ENCODE results near the gene KPNA2.
"Not testable (repeated sequence)": the region's sequence is repeated elsewhere in the genome, so short reads cannot be mapped to it uniquely, and the experiment has no call there.

Gene KPNA2

DNA sequence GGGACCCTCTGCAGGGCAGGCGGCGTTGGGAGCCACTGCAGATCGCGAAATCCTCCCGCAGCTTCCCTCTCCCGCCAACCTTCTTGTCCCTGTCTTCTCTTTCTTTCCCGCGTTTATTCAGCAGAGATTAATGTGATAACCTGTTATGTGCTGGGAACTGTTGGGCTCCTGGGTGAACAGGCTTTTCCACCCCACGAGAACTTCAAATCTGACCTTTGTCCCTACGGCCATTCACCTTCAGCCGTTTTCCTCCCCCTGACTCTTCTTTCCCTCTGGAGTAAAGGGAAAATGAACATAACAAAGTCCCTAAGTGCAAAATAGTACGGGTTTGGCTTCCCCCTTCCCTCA is 15.2 kb upstream of the KPNA2 start:
- DNase-seq: no peak

DNA sequence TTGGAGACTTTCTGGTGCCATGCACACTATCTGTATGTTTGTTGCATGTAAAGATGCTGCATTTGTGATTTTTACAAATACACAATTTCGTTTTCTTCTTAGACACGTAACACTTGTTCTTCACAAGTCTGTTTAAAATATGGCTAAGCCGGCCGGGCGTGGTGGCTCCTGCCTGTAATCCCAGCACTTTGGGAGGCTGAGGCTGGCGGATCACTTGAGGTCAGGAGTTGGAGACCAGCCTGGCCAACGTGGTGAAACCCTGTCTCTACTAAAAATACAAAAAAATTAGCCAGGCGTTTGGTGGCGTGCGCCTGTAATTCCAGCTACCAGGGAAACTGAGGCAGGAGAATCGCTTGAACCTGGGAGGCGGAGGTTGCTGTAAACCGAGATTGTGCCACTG is 14.7 kb upstream of the KPNA2 start:
- not testable (repeated sequence) for DNase-seq

DNA sequence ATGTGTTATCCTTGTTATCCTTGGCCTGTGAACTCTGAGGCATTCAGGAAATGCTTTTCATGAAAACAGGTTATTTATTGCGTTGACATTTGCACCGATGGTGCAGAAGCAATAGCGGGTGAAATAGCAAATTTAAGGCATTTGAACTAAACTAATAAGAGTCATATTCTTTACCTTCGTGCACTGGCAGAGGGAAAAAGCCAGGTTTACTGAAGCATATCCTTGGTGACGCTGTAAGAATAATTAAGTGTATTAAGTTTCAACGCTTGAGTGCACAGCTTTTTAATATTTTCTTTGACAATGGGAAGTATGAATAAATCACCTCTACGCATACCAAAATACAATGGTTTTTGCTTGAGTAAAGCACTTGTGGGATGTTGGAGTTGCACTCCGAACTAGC is 13.6 kb upstream of the KPNA2 start:
- DNase-seq: no peak

DNA sequence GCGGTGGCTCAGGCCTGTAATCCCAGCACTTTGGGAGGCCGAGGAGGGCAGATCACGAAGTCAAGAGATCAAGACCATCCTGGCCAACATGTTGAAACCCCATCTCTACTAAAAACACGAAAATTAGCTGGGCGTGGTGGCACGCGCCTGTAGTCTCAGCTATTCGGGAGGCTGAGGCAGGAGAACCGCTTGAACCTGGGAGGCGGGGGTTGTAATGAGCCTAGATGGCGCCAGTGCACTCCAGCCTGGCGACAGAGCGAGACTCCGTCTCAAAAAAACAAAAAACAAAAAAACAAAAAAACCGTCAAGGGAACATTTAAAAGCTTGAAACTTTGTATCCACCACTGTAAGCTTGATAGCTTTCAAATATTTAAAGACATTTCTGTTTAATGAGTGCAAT is 13.0 kb upstream of the KPNA2 start:
- DNase-seq: not testable (repeated sequence)

DNA sequence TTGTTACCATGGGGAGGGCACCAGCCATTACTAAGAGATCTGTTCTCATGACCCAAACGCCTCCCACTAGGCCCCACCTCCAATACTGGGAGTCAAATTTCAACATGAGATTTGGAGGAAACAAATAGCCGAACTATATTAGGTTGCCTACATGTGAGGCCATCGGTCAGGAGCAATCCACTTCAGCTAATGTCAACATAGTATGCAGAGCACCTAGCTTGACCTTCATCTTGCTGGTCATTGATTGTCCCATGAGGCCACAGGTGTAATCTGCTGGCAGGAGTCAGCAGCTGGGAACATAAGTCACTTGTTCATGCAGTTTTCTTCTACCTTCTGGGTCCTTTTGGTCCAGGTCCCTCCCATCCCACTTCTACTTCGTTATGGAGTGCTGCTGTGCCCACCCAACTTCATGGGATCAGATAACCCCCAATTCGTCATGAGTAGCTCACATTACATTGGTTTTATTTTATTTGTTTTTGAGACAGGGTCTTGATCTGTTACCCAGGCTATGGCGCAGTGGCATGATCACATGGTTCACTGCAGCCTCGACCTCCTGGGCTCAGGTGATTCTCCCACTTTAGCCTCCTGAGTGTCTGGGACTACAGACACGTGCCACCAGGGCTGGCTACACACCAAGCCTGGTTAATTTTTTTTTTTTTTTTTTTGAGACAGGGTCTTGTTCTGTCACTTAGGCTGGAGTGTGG is 5.9 kb upstream of the KPNA2 start:
- no peak for DNase-seq

DNA sequence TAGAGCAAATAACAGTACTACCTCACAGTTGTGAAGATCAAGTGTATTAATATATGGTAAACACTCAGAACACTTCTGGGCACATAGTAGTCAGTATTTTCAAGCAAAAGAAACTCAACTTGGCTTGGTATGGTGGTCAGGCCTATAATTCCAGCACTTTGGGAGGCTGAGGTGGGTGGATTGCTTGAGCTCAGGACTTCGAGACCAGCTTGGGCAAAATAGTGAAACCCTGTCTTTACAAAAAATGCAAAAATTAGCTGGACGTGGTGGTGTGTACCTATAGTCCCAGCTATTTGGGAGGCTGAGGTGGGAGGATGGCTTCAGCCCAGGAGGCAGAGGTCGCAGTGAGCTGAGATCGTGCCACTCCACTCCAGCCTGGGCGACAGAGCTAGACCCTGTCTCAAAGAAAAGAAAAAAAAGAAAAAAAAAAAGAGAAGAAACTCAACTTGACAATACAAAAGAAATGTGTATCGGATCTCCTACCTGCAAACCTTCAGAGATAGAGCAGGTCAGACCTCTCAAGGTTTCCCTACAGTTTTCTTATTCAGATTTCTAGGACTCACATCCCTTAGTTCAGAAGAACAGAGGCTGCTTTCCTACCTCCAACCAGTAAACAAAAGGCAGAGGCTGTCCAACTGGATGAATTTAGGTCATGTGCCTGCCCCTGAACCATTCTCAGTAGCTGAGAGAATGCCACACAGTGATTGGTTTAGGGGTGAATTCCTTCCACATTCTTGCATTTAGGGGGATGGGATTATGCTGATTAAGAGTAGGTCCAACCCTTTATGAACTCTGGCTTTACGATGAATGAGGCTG is 1.7 kb upstream of the KPNA2 start:
- no peak for DNase-seq

DNA sequence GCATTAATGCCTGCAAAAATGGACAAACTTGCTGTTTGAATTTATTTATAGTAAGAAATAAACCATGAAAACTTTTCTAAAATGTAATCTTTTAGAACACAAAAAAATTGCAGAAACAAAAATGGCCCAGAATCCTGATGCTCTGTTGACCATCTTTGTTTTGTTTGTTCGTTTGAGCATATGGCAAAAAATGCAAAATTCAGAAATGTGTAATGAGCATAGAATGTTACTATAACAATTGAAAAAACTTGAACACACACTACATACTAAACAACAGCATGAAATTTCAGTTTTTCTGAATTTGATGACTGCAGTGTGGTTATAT is 1.1 kb upstream of the KPNA2 start:
- no peak for DNase-seq

DNA sequence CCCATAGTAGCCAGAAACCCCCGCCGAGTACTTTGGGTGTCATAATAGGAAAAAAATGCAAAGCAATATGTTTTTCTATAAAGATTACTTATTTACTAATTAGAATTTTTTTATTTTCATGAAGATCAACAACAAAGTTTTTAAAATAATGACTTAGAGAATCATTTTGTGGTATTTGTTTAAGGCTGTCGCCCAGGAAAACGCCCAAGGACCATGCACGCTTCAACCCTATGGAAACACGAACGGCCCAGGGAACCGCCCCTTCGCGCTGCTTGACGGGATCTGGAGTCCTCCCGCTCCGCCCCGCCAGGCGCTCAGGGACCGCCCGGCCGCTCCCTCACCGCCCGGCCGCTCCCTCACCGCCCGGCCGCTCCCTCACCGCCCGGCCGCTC is 408 bp upstream of the KPNA2 start:
- DNase-seq: peak; percentile 96

DNA sequence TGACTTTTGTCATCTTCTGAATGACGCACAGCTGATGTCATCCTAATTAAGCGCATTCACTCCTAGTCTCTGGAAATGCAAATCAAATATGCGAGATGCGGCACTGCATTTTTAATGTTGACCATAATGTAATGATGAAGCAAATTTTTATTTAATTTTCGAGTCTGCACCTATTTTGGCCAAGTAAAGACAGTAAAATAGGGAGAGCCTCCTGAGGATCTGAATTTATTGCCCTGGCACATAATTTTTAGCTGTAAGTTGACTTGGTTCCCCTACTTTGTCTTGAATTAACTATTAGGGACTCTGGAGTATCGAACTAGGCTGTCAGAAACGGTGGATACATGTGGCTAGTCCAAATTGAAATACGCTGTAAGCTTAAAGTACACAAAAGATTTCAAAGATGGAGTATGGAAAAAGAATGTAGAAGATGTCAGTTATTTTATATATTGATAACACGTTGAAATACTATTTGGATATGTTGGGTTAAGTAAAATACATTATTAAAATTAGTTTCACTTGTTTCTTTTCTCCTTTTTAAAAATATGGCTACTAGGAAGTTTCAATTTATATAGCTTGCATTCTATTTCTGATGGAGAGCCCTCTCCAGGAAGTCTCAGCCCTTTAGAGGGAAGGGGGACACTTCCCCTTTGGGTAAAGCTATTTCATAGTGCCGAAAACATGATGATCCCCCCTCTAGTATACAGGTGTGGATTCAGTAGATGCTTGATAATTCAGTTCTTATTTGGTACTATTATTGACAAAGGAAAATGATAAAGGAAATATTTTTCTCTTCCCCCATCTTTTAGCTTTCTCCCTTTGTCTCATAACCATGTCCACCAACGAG is 991 bp downstream of the KPNA2 start:
- DNase-seq: no peak

DNA sequence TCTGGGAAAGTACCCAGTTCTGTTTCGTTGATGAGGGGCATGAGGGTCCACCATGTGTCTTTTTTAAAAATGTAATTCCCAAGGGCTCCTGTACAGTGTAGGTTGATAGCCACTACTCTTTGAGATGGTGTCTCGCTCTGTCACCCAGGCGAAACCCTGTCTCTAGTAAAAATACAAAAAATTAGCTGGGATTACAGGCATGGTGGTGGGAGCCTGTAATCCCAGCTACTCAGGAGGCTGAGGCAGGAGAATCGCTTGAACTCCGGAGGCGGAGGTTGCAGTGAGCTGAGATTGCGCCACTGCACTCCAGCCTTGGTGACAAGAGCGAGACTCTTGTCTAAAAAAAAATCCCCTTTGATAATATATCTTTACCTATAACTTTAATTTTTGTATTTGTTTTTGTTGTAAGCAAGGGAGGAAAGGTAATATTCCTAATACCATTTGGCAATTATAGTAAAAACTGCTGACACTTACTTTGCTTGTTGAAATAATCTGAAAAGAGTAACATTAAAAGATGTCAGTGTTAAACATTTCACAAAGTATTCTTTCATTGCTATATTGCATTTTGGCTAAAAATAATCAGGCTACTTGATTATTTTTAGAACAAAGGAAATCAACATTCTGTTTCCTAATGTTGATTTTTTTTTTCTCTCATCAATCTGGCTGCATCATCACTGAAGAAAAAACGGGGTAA is 11.8 kb downstream of the KPNA2 start:
- DNase-seq: no peak

DNA sequence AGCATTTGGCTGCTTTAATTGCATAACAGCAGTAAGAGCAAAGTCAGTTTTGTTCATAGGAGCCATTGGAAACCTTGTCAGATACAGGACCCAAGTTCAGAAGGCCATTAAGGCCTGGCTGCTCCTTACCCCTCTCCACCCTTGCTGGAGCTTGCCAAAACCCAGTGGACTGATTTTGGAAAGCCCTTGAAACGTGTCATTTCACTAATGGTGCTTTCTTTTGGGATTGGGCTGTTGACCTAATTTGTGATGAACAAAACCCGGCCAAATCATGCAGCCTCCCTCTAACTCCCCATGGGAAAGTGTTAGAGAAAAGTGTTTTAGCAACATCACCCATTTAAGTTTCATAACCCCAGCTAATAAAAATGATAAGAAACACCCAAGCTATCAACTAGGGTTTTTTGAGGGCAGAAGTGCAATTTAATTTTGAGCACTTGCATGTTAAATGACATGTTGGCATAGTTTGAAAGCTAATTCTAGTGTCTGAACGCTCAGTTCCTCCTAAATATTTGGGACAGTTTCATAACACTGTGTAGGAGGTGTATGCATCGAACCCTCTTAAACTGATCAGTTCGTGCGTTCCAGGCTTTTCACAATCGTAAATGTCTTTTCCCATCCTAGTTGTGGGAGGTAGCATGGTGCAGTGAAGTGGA is 12.5 kb downstream of the KPNA2 start:
- DNase-seq: not testable (repeated sequence)

DNA sequence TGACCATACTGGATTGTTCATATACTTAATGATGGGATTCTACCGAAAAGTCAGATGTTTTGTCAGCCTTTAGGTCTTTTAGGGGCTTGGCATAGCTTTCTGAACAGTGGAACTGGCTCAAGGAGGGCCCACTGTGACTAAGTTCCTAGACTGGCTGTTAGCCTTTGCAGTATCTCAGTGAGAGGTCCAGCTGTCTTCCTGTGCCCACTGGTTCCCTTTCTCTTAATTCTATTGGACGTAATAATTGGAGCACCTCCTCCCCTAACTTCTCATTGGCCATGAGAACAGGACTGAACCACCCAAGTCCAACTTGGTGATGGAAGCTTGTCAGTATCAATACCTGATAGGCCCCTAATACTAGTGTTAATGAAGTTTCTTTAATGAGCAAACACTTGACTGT is 13.5 kb downstream of the KPNA2 start:
- no peak for DNase-seq

DNA sequence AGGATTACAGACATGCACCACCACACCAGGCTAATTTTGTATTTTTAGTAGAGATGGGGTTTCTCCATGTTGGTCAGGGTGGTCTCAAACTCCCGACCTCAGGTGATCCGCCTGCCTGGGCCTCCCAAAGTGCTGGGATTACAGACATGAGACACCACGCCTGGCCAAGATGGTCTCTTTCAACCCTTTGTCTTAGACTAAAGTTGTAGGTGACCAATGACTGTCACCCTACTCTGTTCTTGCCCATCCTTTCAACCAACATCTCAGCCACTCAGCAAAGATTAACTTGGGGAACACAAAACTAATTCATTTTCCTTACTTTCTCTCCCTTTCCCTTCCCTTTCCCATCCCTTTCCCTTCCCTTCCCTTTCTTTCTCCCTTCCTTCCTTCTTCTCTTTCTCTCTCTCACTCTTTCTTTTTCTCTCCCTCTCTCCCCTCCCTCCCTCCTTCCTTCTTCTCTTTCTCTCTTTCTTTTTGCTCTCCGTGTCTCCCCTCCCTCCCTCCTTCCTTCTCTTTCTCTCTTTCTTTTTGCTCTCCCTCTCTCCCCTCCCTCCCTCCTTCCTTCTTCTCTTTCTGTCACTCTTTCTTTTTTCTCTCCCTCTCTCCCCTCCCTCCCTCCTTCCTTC is 14.4 kb downstream of the KPNA2 start:
- not testable (repeated sequence) for DNase-seq

DNA sequence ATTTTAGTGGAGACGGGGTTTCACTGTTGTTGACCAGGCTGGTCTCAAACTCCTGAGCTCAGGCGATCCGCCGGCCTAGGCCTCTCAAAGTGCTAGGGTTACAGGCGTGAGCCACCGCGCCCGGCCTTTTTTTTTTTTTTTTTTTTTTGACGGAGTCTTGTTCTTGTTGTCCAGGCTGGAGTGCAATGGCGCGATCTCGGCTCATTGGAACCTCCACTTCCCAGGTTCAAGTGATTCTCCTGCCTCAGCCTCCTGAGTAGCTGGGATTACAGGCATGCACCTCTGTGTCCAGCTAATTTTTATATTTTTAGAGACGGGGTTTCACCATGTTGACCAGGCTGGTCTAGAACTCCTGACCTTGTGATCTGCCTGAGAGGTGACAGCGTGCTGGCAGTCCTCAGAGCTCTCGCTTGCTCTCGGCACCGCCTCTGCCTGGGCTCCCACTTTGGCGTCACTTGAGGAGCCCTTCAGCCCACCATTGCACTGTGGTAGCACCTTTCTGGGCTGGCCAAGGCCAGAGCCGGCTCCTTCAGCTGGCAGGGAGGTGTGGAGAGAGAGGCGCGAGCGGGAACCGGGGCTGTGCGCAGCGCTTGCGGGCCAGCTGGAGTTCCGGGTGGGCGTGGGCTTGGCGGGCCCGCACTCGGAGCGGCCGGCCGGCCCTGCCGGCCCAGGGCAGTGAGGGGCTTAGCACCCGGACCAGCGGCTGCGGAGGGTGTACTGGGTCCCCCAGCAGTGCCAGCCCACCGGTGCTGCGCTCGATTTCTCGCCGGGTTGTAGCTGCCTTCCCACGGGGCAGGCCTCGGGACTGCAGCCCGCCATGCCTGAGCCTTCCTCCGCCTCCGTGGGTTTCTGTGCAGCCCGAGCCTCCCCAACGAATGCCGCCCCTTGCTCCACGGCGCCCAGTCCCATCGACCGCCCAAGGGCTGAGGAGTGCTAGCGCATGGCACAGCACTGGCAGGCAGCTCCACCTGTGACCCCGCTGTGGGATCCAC is 16.1 kb downstream of the KPNA2 start:
- not testable (repeated sequence) for DNase-seq

DNA sequence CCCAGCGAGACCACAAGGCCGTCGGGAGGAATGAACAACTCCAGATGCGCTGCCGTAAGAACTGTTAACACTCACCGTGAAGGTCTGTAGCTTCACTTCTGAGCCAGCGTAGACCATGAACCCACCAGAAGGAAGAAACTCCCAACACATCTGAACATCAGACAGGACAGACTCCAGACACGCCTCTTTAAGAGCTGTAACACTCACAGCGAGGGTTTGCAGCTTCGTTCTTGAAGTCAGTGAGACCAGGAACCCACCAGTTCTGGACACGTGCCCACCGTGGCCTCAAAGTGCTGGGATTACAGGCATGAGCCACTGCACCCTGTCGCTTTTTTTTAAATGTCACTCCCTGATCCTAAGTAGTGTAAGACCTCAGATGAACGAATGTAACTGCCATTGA is 17.3 kb downstream of the KPNA2 start:
- no peak for DNase-seq

DNA sequence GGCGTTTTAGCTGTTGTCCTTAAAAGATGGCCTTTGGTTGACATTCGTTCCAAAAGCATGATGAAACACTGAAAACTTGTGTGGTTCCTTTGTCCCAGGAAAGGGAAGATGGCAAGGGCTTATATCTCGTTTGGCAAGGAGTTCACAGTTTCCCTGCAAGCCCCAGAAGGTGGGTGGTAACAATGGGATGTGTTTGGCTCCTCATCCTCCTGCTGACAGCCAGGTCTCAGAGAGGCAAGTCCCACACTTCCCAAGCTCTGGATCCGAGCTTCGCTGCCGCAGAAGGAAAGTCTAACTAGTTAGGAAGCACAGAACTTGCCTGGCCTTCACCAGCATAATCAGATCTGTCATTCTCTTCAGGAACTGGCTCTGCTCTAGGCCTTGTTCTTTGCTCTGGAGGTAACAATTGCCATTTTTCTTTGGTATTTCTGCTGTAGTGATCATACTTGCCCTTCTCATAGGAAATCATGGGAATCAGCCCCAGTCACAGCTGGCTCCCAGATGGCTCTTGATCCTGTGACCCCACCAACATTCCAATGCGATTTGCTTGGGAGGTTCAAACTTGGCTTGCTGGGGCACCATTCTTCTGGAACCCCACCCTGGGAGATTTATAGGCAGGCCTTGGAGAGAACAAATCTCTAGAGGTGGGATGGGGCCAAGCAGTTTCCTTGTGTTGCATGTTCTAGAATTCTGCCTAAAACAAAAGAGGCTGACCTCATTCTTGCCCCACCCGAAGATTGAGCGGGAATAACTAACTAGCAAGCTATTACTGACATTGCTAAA is 17.9 kb downstream of the KPNA2 start:
- no peak for DNase-seq

DNA sequence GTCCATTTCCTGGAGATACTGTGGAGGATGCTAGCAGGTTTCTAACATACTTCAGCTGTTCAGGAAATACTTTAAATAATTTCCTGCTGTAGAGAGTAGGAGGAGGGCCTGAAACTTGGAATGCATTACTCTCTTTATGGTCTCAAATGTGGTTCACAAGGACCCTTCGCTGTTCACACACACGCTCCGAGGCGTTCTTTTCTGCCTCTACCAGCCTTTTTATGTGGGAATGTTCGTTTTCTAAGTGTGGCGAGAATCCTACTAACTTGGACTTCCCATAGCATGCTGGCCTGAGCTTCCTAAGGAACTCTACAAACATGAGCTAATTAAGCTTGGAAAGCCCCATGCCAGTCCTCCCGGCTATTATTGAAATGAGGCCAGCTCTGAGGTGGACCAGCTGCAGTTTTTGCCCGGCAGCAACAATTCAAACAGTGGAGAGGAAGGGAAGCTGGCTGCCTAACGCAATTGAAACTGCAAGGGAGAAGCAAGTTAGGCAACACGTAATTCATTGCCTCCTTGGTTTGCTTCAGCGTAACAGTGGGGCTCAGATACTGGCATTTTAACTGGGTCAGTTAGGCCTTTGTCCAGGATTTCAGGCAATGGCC is 18.9 kb downstream of the KPNA2 start:
- DNase-seq: no peak

DNA sequence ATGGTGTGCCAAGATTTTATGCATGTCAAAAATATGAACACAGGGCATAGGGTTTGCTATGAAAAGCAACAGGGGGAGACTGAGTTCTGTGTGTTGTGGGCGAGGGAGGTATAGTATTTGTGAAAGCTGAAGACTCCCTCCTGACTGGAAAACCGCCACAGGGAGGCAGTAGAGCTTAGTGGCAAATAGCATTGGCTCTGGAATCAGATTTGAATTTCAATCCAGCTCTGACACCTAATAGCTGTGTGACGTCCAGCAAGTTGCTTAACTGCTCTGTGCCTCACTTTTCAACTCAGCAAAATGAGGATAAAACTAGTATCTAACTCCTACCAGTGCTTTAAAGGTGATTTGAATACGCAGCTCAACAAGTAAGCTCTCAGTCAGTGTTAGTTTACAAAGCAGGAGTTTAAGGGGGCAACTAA is 22.0 kb downstream of the KPNA2 start:
- DNase-seq: peak; percentile 75

DNA sequence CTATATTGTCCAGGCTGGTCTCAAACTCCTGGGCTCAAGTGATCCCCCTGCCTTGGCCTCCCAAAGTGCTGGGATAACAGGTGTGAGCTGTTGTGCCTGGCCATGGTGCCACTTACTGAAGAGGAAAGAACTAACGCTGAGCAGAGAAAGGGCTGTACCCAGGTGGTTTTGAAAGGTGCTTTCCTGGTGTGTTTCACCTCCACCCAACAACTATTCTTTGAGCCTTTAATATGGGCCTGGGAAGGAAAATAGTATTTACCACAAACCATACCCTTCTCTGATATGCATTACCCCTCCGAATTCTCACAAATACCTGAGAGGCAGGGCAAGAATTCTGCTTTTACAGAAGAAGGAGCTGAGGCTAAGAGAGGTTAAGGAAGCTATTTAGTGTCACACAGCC is 24.8 kb downstream of the KPNA2 start:
- DNase-seq: no peak
